ENCODE measurements around the gene PBRM1. TPM values are rescaled to one million over a fixed set of nuclear protein-coding genes. Genes with fewer than 3 reads are reported as not detected.

PBRM1 gene
- polyA plus RNA-seq, 1 experiment: 16.5 TPM

DNA sequence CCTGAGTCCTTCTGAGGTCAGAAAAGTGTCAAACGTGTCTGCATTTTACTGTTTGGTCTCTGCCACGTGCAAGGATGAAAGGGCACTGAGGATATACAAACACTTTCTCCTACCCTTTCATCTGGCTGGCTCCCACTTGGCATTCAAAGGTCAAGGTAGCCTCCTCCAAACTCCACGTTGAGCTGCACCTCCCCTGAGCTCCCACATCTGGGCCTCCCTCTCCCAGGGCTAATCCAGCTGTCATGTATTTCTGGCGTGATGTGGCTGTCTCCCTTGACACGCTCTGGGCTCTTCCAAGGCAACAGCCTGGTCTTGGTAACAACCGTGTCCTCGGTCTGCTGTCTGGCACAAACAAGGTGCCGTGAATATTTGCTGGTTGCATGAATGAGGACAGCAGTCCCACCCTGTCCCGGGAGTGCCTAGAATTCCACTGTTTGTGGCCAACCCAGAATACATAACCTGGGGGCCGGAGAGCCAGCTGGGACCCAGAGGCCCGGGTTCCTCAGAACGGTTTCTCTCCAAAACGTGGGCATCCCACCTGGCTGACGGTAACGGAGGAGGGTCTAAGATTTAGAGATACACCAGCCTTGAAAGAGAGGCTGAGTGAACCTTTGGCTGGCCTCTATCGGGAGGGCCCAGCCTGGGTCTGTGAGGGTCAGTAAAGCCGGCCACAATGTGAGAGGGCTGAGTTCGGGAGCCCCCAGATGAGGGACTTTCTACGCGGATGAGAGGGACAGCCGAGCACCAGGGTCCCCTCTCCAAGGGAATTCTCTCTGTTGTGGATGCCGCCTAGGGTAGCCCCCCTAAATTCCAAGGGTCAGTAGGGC lies 19.1 kb upstream of the PBRM1 start:
- Histone ChIP-seq H3K36me3 (ENCODE audit: control insufficient read depth, insufficient read depth, low read length) (peaks cover 4% of the 10 kb centered on the region), H3K27me3 (ENCODE audit: control insufficient read depth, insufficient read depth, low read length) (no peaks in the 10 kb centered on the region), H3K4me3 (ENCODE audit: low read depth, low read length) (peak overlapping the region; percentile 65)
- ChIA-PET POLR2A (no interaction called here), CTCF (interaction anchor here (1.9 kb wide), 1 partner anchor 12 kb away, joined by 5 read pairs; no protein-coding TSS in a partner anchor)
- TF ChIP-seq, protein P1, sequence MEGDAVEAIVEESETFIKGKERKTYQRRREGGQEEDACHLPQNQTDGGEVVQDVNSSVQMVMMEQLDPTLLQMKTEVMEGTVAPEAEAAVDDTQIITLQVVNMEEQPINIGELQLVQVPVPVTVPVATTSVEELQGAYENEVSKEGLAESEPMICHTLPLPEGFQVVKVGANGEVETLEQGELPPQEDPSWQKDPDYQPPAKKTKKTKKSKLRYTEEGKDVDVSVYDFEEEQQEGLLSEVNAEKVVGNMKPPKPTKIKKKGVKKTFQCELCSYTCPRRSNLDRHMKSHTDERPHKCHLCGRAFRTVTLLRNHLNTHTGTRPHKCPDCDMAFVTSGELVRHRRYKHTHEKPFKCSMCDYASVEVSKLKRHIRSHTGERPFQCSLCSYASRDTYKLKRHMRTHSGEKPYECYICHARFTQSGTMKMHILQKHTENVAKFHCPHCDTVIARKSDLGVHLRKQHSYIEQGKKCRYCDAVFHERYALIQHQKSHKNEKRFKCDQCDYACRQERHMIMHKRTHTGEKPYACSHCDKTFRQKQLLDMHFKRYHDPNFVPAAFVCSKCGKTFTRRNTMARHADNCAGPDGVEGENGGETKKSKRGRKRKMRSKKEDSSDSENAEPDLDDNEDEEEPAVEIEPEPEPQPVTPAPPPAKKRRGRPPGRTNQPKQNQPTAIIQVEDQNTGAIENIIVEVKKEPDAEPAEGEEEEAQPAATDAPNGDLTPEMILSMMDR (IDR thresholded peaks at IDR 0.05; ENCODE audit: insufficient read depth, low read depth, low read length): no peak
- DNase-seq (ENCODE audit: low read depth): no peak

DNA sequence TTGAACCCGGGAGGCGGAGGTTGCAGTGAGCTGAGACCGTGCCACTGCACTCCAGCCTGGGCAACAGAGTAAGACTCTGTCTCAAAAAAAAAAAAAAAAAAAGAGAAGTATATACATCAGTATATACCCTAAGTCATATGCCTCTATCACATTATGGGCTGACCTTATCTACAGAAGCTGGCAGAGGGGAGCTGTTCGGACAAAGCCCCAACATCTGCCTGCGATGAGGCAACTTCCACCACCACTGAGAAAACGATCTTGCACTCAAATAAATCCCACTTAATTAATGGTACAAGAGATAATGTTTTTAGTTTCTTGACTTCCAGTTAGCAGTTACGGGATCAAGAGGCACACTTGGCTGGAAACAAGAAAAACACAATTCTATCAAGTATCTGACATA lies 17.6 kb upstream of the PBRM1 start:
- Histone ChIP-seq H3K4me3 (ENCODE audit: low read depth, low read length) (no peak overlapping the region), H3K36me3 (ENCODE audit: control insufficient read depth, insufficient read depth, low read length) (peaks cover 3% of the 10 kb centered on the region), H3K27me3 (ENCODE audit: control insufficient read depth, insufficient read depth, low read length) (no peaks in the 10 kb centered on the region)
- DNase-seq (ENCODE audit: low read depth): no peak
- ChIA-PET POLR2A (no interaction called here), CTCF (no interaction called here)
- TF ChIP-seq, protein P1 (IDR thresholded peaks at IDR 0.05; ENCODE audit: insufficient read depth, low read depth, low read length): no peak

DNA sequence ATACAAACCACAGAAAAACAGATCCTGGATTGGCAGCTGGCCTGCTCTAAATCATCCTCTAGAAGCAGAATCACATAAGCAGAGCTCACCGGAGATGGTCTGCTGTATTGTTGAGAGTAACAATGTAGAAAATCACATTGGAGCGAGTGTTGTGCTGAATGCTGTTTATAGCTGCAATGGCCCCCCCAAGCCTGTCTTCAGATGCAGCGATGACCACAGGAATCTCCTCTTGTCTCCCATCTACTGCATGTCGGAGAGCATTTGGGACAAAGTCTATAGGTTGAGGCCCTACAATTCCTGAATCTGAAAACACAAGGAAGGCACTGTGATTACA lies 11.9 kb upstream of the PBRM1 start:
- Histone ChIP-seq H3K4me3 (ENCODE audit: low read depth, low read length) (no peak overlapping the region), H3K36me3 (ENCODE audit: control insufficient read depth, insufficient read depth, low read length) (peaks cover 28% of the 10 kb centered on the region), H3K27me3 (ENCODE audit: control insufficient read depth, insufficient read depth, low read length) (no peaks in the 10 kb centered on the region)
- ChIA-PET CTCF (interaction anchor here (0.6 kb wide), 1 partner anchor 10 kb away, joined by 6 read pairs; no protein-coding TSS in a partner anchor), POLR2A (no interaction called here)
- no peak for DNase-seq (ENCODE audit: low read depth)
- TF ChIP-seq, protein P1 (IDR thresholded peaks at IDR 0.05; ENCODE audit: insufficient read depth, low read depth, low read length): no peak

DNA sequence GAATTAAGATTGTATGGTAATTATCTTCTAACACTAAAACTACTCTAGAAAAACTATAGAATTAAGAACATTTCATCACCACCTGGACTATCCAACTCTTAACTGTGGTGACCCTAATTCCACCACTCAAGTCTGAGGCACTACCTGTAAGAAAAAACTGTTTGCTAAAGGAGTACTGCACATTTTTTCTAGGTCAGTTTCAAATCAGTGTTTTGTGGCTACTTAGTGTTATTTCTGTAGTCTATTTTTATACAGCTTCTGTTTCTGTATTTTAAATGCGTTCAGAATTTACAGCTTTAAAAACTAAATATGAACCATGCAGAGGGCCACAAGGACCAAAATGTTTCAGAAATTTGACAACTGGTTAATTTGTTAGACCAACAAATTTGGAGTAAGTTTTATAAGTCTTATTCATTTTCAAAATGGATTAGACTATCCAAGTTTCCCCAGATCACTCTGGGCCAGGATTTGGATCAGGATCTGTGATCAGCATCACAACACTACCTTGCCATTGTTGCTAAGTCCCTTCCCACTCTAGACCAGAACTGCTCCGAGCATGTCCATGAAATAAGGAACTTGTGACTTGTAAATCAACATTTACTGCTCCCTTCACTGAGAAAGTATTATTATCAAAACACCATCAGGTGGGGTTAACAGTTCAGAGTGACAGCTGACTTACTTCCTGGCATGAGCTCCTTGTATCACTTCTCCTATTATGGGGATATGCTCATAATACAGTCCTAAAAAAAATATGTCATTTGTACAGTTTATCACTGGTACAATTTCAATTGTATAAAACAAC lies 11.3 kb upstream of the PBRM1 start:
- POLR2A ChIA-PET: no interaction called here
- DNase-seq (ENCODE audit: low read depth): no peak
- peaks cover 32% of the 10 kb centered on the region for H3K36me3 ChIP-seq (ENCODE audit: control insufficient read depth, insufficient read depth, low read length)
- CTCF ChIA-PET: interaction anchor here (0.6 to 1.1 kb wide), 3 partner anchors 9 to 10 kb away, joined by 3 to 6 read pairs (median 3); no protein-coding TSS in a partner anchor
- H3K27me3 ChIP-seq (ENCODE audit: control insufficient read depth, insufficient read depth, low read length): no peaks in the 10 kb centered on the region
- no peak overlapping the region for H3K4me3 ChIP-seq (ENCODE audit: low read depth, low read length)
- TF ChIP-seq, protein P1 (IDR thresholded peaks at IDR 0.05; ENCODE audit: insufficient read depth, low read depth, low read length): no peak

Measured in BJ (cell line).